MG63 (cell line): ENCODE results near the gene EMP3. TPM values are rescaled to one million over a fixed set of nuclear protein-coding genes. Genes with fewer than 3 reads are reported as not detected.
"Not testable (repeated sequence)": the region's sequence is repeated elsewhere in the genome, so short reads cannot be mapped to it uniquely, and the experiment has no call there.

Experiments
- DNase-seq: peaks from one replicate; pipeline ENCODE4 v3.0.0-alpha.2; 2020
- H3K27me3 ChIP-seq: fragments of 250-450 bp; sonication (Bioruptor Pico); 2 replicates; pipeline ENCODE4 v1.5.1; 2020; ENCODE audit warnings: mild to moderate bottlenecking, moderate library complexity
- H3K36me3 ChIP-seq: fragments of 250-450 bp; sonication (Bioruptor Pico); 2 replicates; pipeline ENCODE4 v1.5.1; 2020; ENCODE audit warnings: mild to moderate bottlenecking, moderate library complexity
- H3K4me3 ChIP-seq: fragments of 250-450 bp; sonication (Bioruptor Pico); 2 replicates; pipeline ENCODE4 v1.5.1; 2020; ENCODE audit warnings: mild to moderate bottlenecking, moderate library complexity
- H3K9me3 ChIP-seq: fragments of 250-450 bp; sonication (Bioruptor Pico); 2 replicates; pipeline ENCODE4 v1.5.1; 2020; ENCODE audit warnings: mild to moderate bottlenecking, moderate library complexity
- total RNA-seq: library from RNA; depleted of rRNA; stranded (reverse); fragments of >200 nt; shearing (Covaris generic); gene quantifications from 2 replicates; pipeline ENCODE4 v1.2.3, GENCODE V29; 2014; ENCODE audit warnings: low replicate concordance; rRNA removed

EMP3 gene, protein sequence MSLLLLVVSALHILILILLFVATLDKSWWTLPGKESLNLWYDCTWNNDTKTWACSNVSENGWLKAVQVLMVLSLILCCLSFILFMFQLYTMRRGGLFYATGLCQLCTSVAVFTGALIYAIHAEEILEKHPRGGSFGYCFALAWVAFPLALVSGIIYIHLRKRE
- total RNA-seq, result 149 and 258 TPM in 2 replicates

- Histone ChIP-seq H3K36me3 (peaks cover 45% of the 10 kb centered on the region), H3K9me3 (no peaks in the 10 kb centered on the region), H3K4me3 (peak within 1 kb of the TSS; percentile 93), H3K27me3 (no peaks in the 10 kb centered on the region)
- peak; percentile 97 for DNase-seq
Measured at GRCh38 chr19:48325265-48325910, at the start of gene EMP3. Gene EMP3 (plus strand): TSS chr19:48325552. CDS start chr19:48326845, 1,293 bp downstream.

DNA sequence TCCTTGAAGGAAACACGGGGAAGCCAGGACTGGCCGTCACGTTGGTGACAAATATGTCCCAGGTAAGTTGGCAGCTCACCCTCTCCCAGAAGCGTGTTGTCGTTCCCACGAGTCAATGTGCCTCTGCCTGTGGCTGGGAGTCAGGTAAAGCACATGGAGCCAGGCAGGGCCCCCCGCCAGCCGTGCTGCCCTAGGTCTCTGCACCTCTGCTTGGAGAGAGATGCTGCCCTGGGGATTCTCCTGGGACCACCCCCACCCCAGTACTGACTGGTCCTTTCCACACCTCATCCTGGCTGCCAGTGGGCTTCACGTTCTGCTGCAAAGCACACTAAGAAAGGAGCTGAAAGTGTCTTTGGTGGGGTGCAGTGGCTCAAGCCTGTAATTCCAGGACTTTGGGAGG, 45.6 kb upstream of the EMP3 start:
- no peak for DNase-seq
- H3K4me3 ChIP-seq, result no peak overlapping the region
- no peaks in the 10 kb centered on the region for H3K36me3 ChIP-seq
- peaks cover 14% of the 10 kb centered on the region for H3K9me3 ChIP-seq
- no peaks in the 10 kb centered on the region for H3K27me3 ChIP-seq

DNA sequence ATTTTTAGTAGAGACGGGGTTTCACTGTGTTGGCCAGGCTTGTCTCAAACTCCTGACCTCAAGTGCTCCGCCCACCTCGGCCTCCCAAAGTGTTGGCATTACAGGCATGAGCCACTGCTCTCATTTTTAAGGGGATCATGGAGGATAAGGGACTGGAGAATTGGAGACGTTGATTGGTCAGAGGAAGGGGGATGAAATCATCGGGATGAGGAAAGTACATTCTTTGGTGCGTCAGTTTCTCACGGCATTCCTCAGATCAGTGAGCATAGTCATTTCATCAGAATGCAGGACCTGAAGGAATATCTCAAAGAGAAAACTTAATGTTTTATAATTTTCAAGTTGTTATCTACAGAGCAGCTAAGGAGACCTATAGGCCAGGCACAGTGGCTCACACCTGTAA, 41.4 kb upstream of the EMP3 start:
- Histone ChIP-seq H3K9me3 (peaks cover 26% of the 10 kb centered on the region), H3K36me3 (no peaks in the 10 kb centered on the region), H3K4me3 (no peak overlapping the region), H3K27me3 (no peaks in the 10 kb centered on the region)
- no peak for DNase-seq

DNA sequence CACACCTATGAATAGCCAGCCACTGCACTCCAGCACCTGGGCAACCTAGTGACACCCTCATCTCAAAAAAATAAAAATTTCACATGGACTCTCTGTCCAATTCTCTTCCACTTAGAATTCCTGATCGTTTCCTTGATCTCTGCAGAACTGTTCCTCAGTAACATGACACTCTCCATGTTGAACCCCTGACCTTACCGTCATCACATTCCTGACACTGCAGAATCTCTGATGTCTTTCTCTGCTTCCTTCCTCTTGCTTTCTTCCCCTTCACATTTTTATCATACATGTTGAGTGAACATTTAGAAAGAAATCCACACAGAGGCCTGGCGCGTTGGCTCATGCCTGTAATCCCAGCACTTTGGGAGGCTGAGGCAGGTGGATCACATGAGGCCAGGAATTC, 40.5 kb upstream of the EMP3 start:
- H3K27me3 ChIP-seq, result no peaks in the 10 kb centered on the region
- H3K36me3 ChIP-seq, result no peaks in the 10 kb centered on the region
- H3K9me3 ChIP-seq, result peaks cover 26% of the 10 kb centered on the region
- H3K4me3 ChIP-seq, result no peak overlapping the region
- no peak for DNase-seq

- DNase-seq, result no peak
- H3K9me3 ChIP-seq, result peaks cover 24% of the 10 kb centered on the region
Measured at GRCh38 chr19:48287748-48288147, 37.6 kb upstream of the EMP3 start.

DNA sequence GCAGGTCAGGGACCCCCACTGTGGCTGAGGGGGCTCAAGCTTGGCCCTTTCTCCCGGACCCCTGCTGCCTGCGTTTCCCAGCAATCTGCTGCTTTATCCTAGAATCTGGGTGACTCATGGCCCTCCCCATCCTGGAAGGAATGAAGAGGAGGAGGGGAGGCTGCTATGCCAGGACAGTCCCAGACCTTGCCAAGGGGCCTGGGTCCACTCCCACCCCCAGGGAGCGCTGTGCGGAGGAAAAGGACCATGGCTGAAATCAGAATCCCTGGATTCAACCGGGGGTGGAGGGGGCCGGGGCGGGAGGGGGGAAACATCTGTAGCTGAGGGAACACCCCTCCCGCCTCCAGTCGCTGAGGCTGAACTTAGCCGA, 35.0 kb upstream of the EMP3 start:
- Histone ChIP-seq H3K9me3 (peaks cover 12% of the 10 kb centered on the region), H3K27me3 (no peaks in the 10 kb centered on the region), H3K36me3 (no peaks in the 10 kb centered on the region), H3K4me3 (no peak overlapping the region)
- peak; percentile 43 for DNase-seq

More at GRCh38 chr19:48287748-48288147, 37.6 kb upstream of the EMP3 start:
- no peak overlapping the region for H3K4me3 ChIP-seq
- H3K36me3 ChIP-seq, result no peaks in the 10 kb centered on the region
- no peaks in the 10 kb centered on the region for H3K27me3 ChIP-seq

- Histone ChIP-seq H3K36me3 (no peaks in the 10 kb centered on the region), H3K27me3 (no peaks in the 10 kb centered on the region), H3K4me3 (peak overlapping the region; percentile 40), H3K9me3 (peaks cover 10% of the 10 kb centered on the region)
- DNase-seq, result peak; percentile 88
Measured at GRCh38 chr19:48290771-48291488, 34.4 kb upstream of the EMP3 start.

DNA sequence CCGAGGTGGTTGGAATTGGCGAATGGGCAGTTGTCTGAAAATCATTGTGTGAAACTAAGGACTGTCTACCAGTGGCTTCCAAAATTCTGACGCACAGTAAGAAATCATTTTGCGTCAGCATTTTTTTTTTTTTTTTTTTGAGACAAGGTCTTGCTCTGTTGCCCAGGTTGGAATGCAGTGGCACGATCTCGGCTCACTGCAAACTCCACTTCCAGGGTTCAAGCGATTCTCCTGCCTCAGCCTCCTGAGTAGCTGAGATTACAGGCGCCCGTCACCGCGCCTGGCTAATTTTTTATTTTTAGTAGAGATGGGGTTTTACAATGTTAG, 33.9 kb upstream of the EMP3 start:
- H3K36me3 ChIP-seq, H3K9me3 ChIP-seq, H3K4me3 ChIP-seq, DNase-seq, H3K27me3 ChIP-seq: not testable (repeated sequence)

GRCh38 chr19:48292798-48293197, 32.6 kb upstream of the EMP3 start:
- peak; percentile 95 for DNase-seq
- Histone ChIP-seq H3K27me3 (no peaks in the 10 kb centered on the region), H3K4me3 (no peak overlapping the region), H3K9me3 (no peaks in the 10 kb centered on the region), H3K36me3 (no peaks in the 10 kb centered on the region)

DNA sequence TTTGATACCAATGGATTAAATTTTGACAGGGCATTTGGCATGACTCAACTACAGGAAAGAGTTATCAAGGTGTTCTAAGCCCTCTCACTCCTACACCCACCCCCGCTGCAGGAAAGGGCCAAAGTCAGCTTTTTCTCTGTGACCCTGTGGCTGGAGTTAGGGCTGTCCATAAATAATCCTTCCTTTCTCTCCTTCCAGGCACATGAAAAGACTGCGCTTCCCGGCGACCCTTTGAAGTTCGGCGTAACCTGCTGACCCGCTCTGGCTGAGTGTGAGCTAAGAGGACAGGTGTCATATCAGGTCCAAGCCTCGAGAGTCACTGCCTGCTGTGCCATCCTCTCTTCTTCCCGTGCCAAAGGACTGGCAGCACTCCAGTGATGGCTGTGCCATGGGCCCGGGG, 29.9 kb upstream of the EMP3 start:
- no peak overlapping the region for H3K4me3 ChIP-seq
- no peaks in the 10 kb centered on the region for H3K27me3 ChIP-seq
- no peaks in the 10 kb centered on the region for H3K9me3 ChIP-seq
- DNase-seq, result no peak
- H3K36me3 ChIP-seq, result no peaks in the 10 kb centered on the region

DNA sequence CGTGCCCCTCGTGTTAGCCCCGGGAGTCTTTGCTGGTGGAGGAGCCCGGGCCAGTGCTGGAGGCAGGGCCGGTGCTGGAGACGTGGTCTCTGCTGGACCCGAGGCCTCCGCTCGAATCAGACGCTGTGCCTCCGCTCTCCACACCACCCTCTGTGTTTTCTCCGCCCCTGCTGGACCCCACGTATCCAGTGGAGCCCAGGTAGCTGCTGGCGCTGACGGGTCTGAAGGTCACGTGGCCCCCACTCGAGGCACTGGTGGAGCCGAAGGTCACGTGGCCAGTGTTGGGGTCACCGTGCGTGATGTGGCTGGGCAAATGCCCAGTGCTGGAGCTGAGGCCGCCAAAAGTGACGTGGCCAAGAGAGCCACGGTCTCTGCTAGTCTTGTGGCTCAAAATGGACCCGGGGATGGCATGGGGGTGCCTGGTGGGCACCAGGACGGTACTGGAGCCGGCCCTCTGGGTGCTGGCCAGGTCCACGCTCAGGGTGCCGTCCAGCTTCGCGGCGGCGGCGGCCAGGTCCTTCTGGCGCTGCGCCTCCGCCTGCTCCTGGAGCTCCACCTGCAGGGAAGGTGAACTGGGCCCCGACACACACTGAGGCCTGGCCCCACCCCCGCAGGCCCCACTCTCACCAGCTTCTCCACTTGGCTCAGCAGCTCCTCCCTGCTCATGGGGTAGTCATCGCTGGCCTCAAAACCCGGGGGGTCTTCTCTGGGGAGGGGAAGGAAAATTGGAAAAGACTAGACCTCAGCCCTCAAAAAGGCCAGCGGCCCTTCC, 28.2 kb upstream of the EMP3 start:
- Histone ChIP-seq H3K27me3 (no peaks in the 10 kb centered on the region), H3K36me3 (no peaks in the 10 kb centered on the region), H3K4me3 (no peak overlapping the region), H3K9me3 (no peaks in the 10 kb centered on the region)
- no peak for DNase-seq

DNA sequence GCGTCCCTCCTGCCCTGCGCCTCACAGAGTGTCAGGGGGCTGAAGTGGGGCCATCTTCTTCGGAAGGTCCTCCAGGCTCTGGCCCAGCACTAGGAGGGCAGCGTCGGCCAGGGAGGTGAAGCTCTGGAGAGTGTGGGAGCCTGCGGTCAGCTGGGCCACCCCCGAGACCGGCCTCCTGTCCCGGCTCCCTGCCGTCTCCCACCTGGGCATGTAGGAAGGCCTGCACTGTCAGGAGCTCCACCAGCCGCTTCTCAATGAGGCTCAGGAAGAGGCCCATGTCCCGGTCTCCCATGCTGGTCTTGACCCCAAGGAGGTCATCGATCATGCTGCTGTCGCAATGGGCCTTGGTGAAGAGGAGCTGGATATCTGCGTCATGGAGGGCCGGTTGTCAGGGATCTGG, 27.4 kb upstream of the EMP3 start:
- Histone ChIP-seq H3K36me3 (no peaks in the 10 kb centered on the region), H3K27me3 (no peaks in the 10 kb centered on the region), H3K4me3 (no peak overlapping the region), H3K9me3 (no peaks in the 10 kb centered on the region)
- no peak for DNase-seq

GRCh38 chr19:48301886-48302599, 23.3 kb upstream of the EMP3 start:
- no peak for DNase-seq
- Histone ChIP-seq H3K36me3 (no peaks in the 10 kb centered on the region), H3K9me3 (no peaks in the 10 kb centered on the region), H3K4me3 (no peak overlapping the region), H3K27me3 (no peaks in the 10 kb centered on the region)

GRCh38 chr19:48302600-48302959, 22.8 kb upstream of the EMP3 start:
- Histone ChIP-seq H3K36me3 (no peaks in the 10 kb centered on the region), H3K9me3 (no peaks in the 10 kb centered on the region), H3K4me3 (no peak overlapping the region), H3K27me3 (no peaks in the 10 kb centered on the region)
- DNase-seq, result no peak

GRCh38 chr19:48303367-48303766, 22.0 kb upstream of the EMP3 start:
- H3K9me3 ChIP-seq, result no peaks in the 10 kb centered on the region
- H3K27me3 ChIP-seq, result no peaks in the 10 kb centered on the region
- H3K36me3 ChIP-seq, result no peaks in the 10 kb centered on the region
- no peak for DNase-seq
- no peak overlapping the region for H3K4me3 ChIP-seq

GRCh38 chr19:48303866-48304265, 21.5 kb upstream of the EMP3 start:
- DNase-seq, result no peak
- Histone ChIP-seq H3K4me3 (no peak overlapping the region), H3K9me3 (no peaks in the 10 kb centered on the region), H3K27me3 (no peaks in the 10 kb centered on the region), H3K36me3 (no peaks in the 10 kb centered on the region)
